Measurements from ENCODE around the gene MRGPRD.

The MRGPRD gene, protein sequence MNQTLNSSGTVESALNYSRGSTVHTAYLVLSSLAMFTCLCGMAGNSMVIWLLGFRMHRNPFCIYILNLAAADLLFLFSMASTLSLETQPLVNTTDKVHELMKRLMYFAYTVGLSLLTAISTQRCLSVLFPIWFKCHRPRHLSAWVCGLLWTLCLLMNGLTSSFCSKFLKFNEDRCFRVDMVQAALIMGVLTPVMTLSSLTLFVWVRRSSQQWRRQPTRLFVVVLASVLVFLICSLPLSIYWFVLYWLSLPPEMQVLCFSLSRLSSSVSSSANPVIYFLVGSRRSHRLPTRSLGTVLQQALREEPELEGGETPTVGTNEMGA

DNA sequence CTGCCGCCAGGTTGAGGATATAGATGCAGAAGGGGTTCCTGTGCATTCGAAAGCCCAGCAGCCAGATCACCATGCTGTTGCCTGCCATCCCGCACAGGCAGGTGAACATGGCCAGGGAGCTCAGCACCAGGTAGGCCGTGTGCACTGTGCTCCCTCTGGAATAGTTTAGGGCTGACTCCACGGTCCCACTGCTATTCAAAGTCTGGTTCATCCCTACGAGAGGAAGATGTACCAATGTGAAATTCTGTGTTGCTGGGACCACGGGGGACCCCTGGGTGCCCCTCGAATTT is at the start of gene MRGPRD:
TSS of gene MRGPRD (minus strand) at position 211 of the 290 bp plus-strand sequence. CDS start at position 211, 0 bp downstream.
- DNase-seq: no peak

DNA sequence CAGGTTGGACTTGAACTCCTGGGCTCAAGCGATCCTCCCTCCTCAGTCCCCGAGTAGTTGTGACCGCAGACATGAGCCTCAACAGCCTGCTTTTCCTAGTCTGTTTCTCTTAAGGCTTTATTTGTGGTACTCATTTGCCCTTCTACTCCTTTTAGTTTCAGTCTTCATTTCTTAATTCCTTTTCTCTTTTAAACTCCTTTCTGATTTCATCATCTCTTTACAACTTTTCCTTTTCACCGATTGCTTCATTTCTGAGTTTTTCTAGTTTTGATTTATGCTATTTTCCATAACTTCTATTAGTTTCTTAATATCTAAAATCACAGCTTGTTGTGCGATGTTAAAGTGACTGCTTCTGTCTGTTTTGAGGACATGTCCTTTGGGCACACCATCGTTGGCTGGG is 49.5 kb upstream of the MRGPRD start:
- no peak for DNase-seq

DNA sequence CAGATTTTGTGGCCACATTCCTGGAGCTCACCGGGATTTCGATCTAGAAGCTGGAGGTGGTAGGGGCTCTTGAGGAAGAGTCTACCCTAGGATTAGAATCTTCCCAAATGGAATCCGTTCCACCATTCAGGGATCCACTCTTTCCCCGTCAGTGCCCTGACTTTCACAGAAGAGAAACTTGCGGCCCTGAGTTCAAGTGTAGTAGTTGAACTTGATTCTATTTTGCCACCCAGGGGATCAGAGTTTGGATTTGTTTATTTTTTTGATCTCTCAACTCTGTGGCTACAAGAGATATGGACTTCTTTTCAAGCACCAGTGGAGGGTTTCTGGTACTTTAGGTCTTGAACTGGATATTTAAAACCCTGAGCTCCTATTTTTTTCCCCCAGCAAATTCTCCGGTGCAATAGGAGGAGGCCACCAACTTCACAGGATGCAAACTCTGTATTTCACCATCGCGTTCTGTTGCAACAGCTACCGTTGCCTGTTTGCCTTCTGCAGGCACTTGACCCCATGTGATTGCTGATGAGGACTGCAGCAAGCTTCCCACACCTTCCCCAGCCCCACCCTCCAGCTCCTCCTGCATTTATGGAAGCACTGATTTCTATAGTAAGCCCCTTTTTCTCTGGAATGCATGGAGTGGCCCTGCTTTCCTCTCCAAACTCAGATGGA is 47.1 kb upstream of the MRGPRD start:
- DNase-seq: no peak

DNA sequence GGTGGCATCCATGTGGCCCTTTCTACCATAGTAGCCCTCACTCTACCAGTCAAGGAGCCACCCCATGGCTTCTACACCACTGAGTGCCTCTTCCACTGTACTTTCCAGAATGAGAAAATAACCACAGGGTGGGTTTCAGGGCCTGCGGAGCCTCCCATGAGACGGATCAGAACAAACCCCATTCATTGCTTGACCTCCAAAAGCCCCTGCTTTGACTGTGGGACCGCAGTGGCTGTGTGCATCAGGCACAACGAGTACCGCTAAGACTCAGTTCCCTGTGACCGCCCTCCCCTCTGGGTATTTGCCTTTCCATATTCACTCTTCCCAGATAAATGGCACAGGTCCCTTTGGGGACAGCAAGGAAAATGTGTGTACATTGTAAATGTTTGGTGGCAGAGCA is 43.7 kb upstream of the MRGPRD start:
- no peak for DNase-seq

DNA sequence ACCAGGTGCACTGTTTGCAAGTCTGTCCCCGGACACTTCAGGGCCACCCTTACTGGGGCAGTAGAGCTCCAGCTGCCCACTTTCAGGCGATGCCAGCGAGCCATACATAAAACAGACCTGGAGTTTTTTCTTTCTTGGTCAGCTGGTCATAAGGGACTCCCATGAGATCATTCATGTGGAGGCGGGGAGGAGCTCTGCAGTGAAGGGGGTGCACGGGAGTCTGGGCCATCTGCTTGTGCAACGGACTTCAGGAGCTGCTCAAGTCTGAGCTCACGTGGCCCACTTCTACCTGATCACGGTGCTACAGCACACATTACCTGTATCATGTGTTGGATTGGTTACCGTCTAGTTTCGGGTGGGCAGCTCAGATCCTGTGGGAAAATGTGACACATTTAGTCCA is 41.5 kb upstream of the MRGPRD start:
- no peak for DNase-seq

DNA sequence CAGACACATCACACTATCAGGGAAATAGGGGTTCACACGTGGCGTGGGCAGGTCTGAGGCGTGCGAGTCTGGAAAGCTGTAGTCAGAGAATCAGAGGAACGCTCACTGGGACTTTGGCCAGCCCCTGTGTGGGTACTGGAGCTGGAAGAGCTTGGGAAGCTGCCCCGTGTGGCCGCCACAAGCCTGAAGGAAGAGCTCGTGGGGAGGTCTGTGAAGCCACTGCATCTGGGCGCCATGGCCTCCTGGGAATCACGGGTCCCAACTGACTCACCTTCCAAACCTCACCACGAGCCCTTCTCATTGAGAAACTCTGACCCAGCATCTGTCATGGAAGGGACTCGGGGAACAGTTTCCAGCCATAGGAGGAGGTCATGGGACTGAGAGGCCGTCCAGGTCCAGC is 38.1 kb upstream of the MRGPRD start:
- DNase-seq: no peak

DNA sequence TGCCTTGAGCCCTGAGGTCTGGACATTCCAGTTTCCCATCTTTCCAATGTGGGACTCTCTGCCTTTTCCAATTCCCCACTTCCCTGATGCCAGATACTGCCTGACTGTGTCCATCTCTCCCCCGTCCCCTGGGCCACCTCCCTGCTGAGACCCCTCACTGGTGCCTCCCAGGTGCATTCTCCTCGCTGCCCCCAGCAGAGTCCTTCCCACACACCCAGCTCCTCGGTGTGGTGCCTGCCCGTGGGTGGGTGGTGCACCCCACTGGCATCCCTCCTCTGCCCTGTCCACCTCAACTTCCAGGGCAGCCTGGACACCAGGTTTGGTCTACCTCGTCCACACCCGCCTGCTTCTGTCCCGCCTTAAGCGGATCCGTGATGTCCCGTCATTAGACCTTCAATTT is 37.2 kb upstream of the MRGPRD start:
- DNase-seq: no peak

DNA sequence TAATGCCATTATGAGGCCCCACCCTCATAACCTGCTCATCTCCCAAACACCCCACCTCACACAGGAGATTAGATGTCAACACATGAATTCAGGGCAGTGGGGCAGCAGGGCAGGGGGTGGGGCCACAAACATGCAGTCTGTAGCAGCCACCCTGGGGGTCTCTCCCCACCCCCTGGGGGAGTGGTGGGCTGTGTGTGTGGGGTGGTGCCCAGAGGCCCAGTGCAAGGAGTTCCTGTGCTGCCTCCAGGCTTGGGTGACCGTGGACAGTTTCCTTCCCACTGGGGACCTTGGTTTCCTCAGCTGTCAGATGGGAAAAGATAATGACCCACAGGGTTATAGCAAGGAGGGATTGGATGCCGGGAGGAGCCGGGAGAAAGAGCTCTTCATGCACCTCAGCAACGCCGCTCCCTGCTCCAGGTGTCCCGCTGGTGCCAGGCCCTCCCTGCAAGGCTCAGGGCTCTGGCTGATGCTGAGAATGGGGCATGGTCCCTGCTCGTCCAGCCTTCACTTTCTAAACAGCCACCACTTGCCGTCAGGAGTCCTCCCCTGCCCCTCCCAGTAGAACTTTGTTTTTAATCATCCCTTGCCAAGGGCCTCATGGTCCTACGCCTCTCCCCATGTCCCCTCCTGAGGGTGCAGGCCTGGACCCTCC is 34.2 kb upstream of the MRGPRD start:
- DNase-seq: no peak

DNA sequence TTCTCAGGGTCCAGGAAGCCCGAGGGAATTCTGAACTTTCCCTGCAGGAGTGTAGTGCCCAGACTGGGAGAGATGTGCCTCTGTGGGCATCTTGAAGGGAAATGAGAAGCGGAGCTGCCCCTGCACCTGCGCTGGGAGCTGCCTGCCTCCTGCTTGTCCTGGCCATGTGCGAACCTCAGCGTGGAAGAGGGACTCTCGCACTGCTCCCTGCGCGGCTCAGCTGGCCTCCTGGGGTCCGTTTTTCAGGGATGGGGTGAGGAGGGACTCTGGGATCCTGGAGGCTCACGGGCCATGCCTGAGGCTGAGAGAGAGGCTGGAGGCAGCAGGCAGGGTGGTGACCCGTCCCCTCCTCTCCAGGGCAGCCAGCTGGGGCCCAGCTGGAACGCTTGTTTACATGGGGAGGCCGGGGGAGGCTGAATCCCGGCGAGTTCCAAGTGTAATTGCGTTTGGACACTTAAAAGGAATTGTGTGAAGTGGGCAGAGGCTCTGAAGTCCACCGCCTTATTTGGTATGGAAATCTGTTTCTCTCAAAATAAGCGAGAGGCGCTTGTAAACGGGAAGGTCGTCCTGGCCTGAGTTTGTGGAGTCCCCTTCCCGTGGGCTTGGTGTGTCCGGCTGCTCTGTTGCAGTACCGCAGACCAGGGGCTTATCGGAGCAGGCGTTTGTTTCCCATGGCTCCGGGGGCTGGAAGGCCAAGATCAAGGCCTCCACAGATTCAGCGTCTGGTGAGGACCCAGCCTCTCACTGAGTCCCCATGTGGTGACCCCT is 33.5 kb upstream of the MRGPRD start:
- DNase-seq: no peak

DNA sequence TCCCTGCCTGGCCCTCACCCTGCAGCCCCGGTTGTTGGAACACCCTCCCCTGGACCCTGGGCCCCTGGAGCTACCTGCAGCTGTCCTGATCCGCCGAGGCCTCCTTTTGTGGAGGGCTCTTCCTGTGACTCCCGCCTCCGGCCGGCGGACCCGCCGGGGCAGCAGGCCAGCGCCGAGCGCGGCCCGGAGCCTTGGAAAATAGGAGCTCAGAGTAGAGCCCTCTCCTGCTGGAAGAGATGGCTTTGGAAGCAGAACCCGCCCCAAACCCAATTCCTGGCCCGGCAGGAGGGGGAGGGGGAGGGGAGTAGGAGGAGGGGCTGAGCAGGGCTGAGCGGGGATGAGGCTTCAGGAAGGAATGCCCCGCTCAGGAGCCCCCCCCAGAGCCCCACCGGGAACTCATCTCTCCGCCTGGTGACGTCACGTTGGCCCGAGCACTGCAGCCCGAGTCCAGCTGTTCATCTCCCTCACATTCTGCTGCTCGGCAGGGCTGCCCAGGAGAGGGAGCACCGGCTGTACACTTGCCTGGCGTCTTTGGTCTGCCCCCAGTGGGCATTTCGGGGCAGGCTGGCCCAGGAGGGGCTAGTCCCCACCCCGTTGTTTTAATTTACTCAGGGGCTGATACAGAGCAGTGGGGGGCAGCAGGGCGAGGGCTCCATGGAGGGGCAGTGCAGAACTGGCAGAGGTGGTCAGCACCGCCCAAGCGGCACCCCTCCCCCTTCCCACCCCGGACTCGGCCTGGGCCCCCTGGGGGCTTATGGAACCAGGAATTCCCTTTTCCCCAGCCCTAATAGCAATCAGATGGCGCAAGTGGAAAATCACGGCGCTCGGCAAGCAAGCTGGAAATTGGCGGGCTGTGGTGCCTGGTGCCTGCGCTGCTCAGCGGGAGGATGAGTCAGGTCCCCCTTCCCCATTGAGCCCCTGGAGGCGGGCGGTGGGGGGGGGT is 32.5 kb upstream of the MRGPRD start, which contains the start of gene MRGPRF:
TSS of gene MRGPRF (minus strand) at position 238 of the 943 bp plus-strand sequence. CDS start 3,345 bp downstream, outside the sequence.
- DNase-seq: no peak

DNA sequence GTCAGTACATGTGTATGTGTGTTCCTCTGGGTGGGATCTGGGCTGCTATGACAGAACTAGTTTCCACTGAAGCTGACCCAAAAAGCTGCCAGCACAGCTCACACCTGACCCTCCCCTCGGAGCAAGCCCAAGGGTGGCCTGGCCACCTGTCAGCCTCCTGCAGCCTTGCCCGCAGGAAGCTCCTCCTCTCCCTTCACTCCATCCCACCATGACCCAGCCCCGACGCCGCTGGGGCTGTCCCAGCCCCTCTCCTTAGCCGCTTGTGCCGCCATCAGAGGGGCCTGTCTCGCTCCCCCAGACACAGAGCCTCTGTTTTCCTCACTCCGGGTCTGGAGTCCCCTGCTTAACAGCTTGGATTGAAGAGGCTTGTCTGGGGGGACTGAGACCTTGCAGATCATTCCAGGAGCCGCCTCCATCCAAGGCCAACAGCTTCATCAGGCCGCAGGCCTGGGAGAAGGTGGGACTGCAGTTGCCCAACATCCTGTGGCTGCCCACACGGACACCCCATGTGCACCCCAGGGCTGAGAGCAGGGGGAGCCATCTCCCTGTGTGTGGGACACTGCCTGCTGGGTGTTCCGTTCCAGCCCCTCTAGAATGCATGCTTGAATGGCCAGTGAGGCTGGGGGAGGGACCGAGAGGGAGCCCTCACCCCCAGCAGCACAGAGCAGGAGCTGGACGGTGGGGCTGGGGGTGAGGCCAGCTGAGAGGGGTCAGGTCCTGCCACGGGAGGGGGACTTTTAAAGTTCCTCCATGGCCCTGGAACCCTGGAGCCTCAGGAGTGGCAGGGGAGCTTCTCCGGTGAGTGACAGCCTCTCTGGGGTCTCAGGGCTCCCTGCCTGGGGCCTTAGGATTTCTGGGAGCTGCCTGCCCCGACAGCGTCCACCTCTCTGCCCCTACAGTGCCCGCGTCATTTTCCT is 31.6 kb upstream of the MRGPRD start:
- DNase-seq: no peak

DNA sequence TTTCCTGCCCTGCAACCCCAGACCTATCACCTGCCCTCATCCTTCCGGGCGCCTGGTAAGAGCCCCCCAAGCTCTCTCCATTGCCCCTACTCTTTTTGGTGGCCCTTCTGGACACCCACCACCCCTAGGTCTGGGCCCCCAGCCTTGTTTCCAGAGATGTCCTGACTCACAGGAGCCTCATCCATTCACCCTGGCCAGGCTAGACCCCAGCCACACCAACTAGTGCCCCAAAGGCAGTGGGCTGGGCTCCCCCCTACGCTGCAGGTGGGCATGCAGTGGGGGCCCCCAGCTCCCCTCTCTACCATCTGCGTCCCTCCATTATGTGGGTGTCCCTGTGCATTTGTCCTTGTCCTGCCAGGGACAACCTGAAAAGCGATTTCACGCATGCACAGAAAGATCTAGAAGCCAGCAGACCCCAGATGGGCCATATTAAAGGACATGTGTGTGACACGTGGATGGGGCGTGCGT is 30.9 kb upstream of the MRGPRD start:
- DNase-seq: no peak

DNA sequence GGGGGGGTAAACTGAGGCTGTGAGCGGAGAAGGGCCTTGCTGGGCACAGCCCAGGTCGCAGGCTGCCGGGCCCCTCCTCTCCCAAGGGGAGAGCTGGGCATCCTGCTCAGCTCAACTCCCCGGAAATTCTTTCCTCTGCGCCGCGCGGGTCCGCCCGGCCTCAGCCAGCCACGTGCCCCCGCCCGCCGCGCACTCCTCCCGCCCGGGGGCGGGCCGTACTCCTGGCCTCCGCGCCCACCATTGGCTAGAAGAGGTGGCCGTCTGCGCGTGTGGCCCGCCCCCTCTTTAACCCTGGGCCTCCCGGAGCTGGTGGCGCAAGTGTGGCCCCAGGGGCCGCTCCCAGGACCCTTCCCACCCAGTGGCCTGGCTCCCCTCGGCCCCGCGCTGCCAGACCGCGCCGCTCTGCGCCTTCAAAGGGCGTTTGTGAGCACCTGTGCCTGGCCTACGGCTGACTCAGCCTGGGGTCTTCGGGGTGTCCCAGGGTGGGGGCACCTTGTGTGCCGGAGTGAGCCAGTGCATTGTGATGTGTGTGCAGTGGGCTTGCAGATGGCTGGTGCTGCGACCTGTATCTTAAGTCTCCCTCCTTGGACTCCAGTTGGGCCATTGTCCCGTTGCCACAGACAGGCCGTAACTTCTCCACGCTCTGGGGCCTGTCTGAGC is 30.3 kb upstream of the MRGPRD start:
- DNase-seq: no peak

DNA sequence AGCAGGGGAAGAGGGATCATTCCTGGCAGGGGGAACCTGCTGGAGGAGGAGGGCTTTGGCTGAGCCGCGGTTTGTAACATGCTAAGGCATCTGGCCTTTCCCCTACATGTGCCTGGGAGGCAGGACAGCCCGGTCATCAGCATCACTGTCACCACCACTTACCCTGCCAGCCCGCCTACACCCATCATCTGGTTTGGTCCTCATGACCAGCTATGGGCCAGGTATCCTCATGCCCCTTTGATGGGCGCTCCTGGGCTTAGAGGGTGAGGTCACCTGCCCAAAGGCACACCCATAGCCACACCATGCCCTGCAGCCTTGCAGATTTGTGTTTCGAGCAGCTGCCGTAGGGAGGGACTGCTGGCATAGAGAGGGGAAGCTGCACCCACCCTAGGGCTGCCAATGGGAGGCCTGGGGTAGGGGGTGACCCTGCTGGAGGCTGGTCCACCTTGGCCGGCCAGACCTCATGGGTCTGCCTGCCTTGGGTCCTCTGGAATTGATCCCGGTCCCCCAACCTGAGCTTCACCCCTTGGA is 29.6 kb upstream of the MRGPRD start:
- DNase-seq: no peak

DNA sequence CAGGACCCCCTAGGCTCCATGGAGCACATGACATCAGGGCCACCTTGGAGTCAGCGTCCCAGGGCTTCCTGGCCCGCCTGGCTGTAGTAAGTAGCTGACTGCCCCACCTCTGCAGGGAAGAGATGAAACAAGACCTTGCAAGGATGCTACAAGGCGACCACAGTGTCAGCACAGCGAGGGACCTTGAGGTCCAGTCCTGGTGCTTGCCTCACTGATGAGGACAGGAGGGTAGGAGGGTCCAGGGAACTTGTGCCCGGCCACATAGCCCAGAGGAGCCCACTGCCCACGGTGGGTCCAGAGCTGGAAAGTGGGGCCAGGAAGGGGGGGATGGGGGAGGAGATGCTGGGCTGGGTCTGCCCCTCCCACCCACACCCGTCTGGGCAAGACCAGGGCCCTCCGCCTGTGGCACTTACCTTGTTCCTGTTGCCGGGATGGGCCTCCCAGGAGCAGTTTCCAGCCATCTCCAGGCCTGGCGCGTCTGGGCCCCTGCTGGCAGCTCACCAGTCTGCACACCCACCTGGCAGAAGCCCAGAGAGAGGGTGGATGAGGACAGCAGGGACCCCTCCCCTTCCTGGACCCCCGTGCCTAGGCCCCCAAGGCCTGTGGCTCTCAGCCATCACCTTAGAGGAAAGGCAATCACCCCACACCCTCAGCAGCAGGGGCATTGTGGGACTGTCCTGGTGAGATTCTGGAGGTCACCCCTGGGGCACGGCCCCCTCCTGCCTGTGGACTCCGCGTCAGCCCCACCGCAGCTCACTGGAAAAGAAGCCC is 28.8 kb upstream of the MRGPRD start:
- DNase-seq: no peak

DNA sequence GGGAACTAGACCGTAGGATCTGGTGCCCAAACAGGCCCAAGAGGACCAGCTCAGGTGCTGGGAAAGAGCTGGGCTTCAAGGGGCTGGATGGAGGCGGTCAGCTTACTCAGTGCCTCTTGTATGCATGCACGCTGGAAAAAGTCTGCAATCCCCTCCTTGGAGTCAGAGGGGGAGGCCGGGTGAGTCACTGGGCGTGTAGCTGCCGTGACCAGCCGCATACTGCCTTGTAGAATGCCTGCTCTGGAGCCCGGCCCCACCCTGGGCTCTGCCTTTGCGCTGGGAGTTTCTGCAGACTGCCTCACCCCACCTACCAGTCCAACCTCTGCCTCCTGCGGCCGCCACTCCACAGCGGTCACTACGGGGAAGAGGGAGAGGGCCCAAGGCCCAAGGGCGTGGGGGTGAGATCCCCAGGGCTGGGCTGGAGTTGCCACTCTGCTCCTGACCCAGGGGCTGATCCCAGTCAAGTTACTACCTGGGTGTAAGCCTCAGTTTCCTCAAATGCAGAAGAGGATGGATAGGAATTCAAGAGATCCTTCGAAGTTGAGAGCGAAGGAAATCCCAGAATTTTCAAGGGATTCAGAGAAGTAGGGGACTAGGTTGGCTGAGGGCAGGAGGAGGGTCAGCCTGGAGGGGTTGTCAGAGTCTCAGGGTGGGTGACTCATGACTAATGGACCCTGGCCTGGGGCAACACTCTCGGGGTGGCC is 28.1 kb upstream of the MRGPRD start:
- DNase-seq: no peak

DNA sequence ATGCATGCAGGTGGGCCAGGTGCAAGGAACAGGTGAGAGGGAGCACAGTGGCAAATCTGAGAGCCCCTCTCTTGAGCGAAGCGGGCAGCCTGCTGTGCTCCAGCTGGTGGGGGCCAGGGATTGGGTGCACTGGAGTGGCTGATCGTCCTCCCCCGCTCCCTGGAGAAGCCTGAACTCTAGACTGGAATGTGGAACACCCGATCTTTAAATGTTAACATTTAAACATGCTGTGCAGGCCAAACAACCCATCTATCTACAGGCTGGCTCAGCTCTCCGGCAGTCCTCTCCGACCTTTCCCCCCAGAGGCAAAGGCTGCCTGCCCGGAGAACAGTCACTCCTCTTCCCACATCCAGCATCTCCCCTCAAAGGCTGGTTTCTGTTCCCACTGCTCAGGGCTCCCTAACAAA is 27.2 kb upstream of the MRGPRD start:
- DNase-seq: no peak

DNA sequence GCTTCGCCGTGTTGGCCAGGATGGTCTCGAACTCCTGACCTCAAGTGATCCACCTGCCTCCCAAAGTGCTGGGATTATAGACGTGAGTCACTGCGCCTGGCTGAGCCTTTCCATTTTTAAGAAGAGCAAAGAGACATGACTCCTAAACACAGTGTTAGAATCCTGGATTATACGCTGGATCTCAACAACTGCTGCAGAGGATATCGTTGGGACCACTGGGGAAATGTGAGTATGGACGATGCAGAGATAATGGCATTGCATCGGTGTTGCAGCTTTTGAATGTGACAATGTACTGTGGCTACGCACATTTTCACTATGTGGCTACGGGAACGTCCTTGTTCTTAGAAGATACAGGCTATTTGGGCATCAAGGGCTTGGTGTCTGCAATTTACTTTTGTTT is 26.0 kb upstream of the MRGPRD start:
- no peak for DNase-seq
